Upper lobe of left lung (tissue), 6 donors: ENCODE data around the gene PTGER2. TPM values are rescaled to one million over a fixed set of nuclear protein-coding genes. Genes with fewer than 3 reads are reported as not detected.

Experiments used
- ATAC-seq, 2 donors: fragments of 200-7000 bp; cut with Tn5 transposase; one replicate each; pipeline ENCODE4 v1.9.1; 2022; ENCODE audit warnings: mild to moderate bottlenecking in 2 of 2, moderate library complexity in 2 of 2; ENCODE audit not compliant: low FRiP score in 2 of 2
- DNase-seq, 2 donors: peaks; one replicate each; pipeline ENCODE4 v3.0.0-alpha.2; 2019 to 2020
- H3K27ac ChIP-seq, 4 donors: fragments of 200-600 bp; sonication (generic); one replicate each; pipeline ENCODE4 v1.5.1; 2016 to 2019
- H3K27me3 ChIP-seq, 4 donors: fragments of 200-600 bp; sonication (generic); one replicate each; pipeline ENCODE4 v1.5.1; 2017 to 2019
- H3K36me3 ChIP-seq, 4 donors: fragments of 200-600 bp; sonication (generic); one replicate each; pipeline ENCODE4 v1.5.1; 2016 to 2019
- H3K4me1 ChIP-seq, 4 donors: fragments of 200-600 bp; sonication (generic); one replicate each; pipeline ENCODE4 v1.5.1; 2018 to 2019
- H3K4me3 ChIP-seq, 4 donors: fragments of 200-600 bp; sonication (generic); one replicate each; pipeline ENCODE4 v1.5.1; 2017 to 2019; ENCODE audit warnings: mild to moderate bottlenecking in 2 of 4, moderate library complexity in 1 of 4
- H3K9me3 ChIP-seq, 4 donors: fragments of 200-600 bp; sonication (generic); one replicate each; pipeline ENCODE4 v1.5.1; 2018 to 2019
- CTCF ChIP-seq, 6 experiments: fragments of 450-650 bp in 4 of 6; fragments of 200-600 bp in 2 of 6; sonication (generic) in 2 of 6; IDR thresholded peaks; one replicate each; pipeline ENCODE4 v1.5.1; 2016 to 2019; ENCODE audit warnings: antibody characterized with exemption in 6 of 6
- EP300 ChIP-seq, 4 donors: sonication (generic); formaldehyde crosslinking; IDR thresholded peaks; one replicate each; pipeline ENCODE4 v1.5.1; 2017; ENCODE audit warnings: antibody characterized with exemption in 4 of 4, control low read depth in 2 of 4
- POLR2A ChIP-seq, 4 donors: fragments of 450-650 bp; IDR thresholded peaks; one replicate each; pipeline ENCODE4 v1.5.1; 2016 to 2017; ENCODE audit warnings: antibody characterized with exemption in 4 of 4, mild to moderate bottlenecking in 2 of 4
- POLR2AphosphoS5 ChIP-seq, 2 donors: sonication (generic); formaldehyde crosslinking; IDR thresholded peaks; one replicate each; pipeline ENCODE4 v1.5.1; 2017; ENCODE audit warnings: antibody characterized with exemption in 2 of 2
- WGBS, 2 donors: methylation state at CpG; one replicate each; pipeline ENCODE4 v1.1.5; 2017 to 2018; 5-methylcytosine and 5-hydroxymethylcytosine counted together
- total RNA-seq, 6 donors: library from RNA; depleted of rRNA in 4 of 6; stranded (reverse); fragments of >200 nt in 4 of 6; gene quantifications; one replicate each; pipeline versions ENCODE4 v1.1.0 to v1.2.1, GENCODE V29; 2016 to 2021
- donor health status: DM: no; HTN: no; CAD: no; lungs with moderate emphysema.
- donor health status: DM: no; HTN: yes; CAD: no; lungs with severe emphysema.

PTGER2 gene
- total RNA-seq, 6 donors from 2014 or later = 1.6 to 10.5 (median 8.5) TPM

- peaks cover 3 to 13% (median 7%) of the 10 kb centered on the region in 4 donors for H3K27me3 ChIP-seq
- peaks cover 19 to 23% (median 21%) of the 10 kb centered on the region in 4 donors for H3K4me1 ChIP-seq
- ATAC-seq (peak; percentile 63 to 75), DNase-seq (peak; percentile 45 to 85)
- no peaks in the 10 kb centered on the region for H3K36me3 ChIP-seq
- peak within 1 kb of the TSS in 3 of 4 donors; percentile 7 to 35 (median 16) for H3K27ac ChIP-seq
- H3K4me3 ChIP-seq = peak within 1 kb of the TSS; percentile 10 to 55 (median 44)
- WGBS, 2 donors = 2 to 3% methylated on average over 21 to 54 of the region's 63 CpGs
- H3K9me3 ChIP-seq = no peaks in the 10 kb centered on the region
- TF ChIP-seq POLR2A (IDR thresholded peaks at IDR 0.05) = peak in 1 of 4 donors; percentile 31
- no peak for TF ChIP-seq EP300 (IDR thresholded peaks at IDR 0.05)
These were observed 46.4 kb upstream of the PTGER2 start, which contains the start of gene PTGDR for GRCh38 chr14:52267501-52268278. PTGDR (plus strand) TSS chr14:52267698; CDS start chr14:52267815, 117 bp downstream.

- Histone ChIP-seq H3K27me3 (peaks cover 3 to 13% (median 7%) of the 10 kb centered on the region in 4 donors), H3K27ac (peak overlapping the region in 2 of 4 donors; percentile 7 to 35), H3K4me3 (peak overlapping the region in 3 of 4 donors; percentile 38 to 55 (median 49)), H3K4me1 (peaks cover 19 to 23% (median 21%) of the 10 kb centered on the region in 4 donors), H3K36me3 (no peaks in the 10 kb centered on the region), H3K9me3 (no peaks in the 10 kb centered on the region)
- DNase-seq (peak in 1 of 2 donors; percentile 85), ATAC-seq (peak; percentile 30 to 57)
- TF ChIP-seq POLR2AphosphoS5 (IDR thresholded peaks at IDR 0.05) (no peak), CTCF (IDR thresholded peaks at IDR 0.05) (no peak)
- 3 to 4% methylated on average over 13 to 54 of the region's 54 CpGs for WGBS, 2 donors
These were observed 45.6 kb upstream of the PTGER2 start for GRCh38 chr14:52268279-52269061.

GRCh38 chr14:52269100-52269499, 45.0 kb upstream of the PTGER2 start:
- peaks cover 3 to 13% (median 7%) of the 10 kb centered on the region in 4 donors for H3K27me3 ChIP-seq
- peak overlapping the region in 1 of 4 donors; percentile 7 for H3K27ac ChIP-seq
- H3K36me3 ChIP-seq = no peaks in the 10 kb centered on the region
- TF ChIP-seq POLR2AphosphoS5 (IDR thresholded peaks at IDR 0.05) = no peak
- peaks cover 19 to 23% (median 21%) of the 10 kb centered on the region in 4 donors for H3K4me1 ChIP-seq
- no peak for DNase-seq
- no peak for ATAC-seq
- WGBS, 2 donors = 40 to 45% methylated on average over 17 of the region's 17 CpGs
- peak overlapping the region in 3 of 4 donors; percentile 38 to 55 (median 49) for H3K4me3 ChIP-seq
- no peaks in the 10 kb centered on the region for H3K9me3 ChIP-seq

GRCh38 chr14:52269982-52270381, 44.1 kb upstream of the PTGER2 start:
- Histone ChIP-seq H3K36me3 (no peaks in the 10 kb centered on the region), H3K27ac (no peak overlapping the region), H3K4me3 (peak overlapping the region in 2 of 4 donors; percentile 4 to 38), H3K9me3 (no peaks in the 10 kb centered on the region), H3K4me1 (peaks cover 19 to 23% (median 21%) of the 10 kb centered on the region in 4 donors), H3K27me3 (peaks cover 3 to 13% (median 7%) of the 10 kb centered on the region in 4 donors)
- DNase-seq = no peak
- TF ChIP-seq POLR2A (IDR thresholded peaks at IDR 0.05) (no peak), POLR2AphosphoS5 (IDR thresholded peaks at IDR 0.05) (no peak), CTCF (IDR thresholded peaks at IDR 0.05) (no peak)
- WGBS, 2 donors = 61 to 80% methylated on average over 8 of the region's 8 CpGs
- no peak for ATAC-seq

- WGBS, 2 donors = 68 to 81% methylated on average over 1 of the region's 1 CpG
- DNase-seq (no peak), ATAC-seq (no peak)
- Histone ChIP-seq H3K4me1 (peaks cover 19 to 23% (median 21%) of the 10 kb centered on the region in 4 donors), H3K36me3 (no peaks in the 10 kb centered on the region), H3K4me3 (no peak overlapping the region), H3K27me3 (peaks cover 3 to 13% (median 7%) of the 10 kb centered on the region in 4 donors), H3K27ac (no peak overlapping the region), H3K9me3 (no peaks in the 10 kb centered on the region)
- no peak for TF ChIP-seq CTCF (IDR thresholded peaks at IDR 0.05)
These were observed 42.6 kb upstream of the PTGER2 start for GRCh38 chr14:52271538-52271937.
